ENCODE data around the gene VIL1. TPM values are rescaled to one million over a fixed set of nuclear protein-coding genes. Genes with fewer than 3 reads are reported as not detected.

VIL1 gene
- under 0.01 TPM in 1 of 2 replicates, not detected in the other for total RNA-seq

GRCh38 chr2:218418717-218419458 lies at the start of gene VIL1:
Gene VIL1, plus strand, starts transcription at chr2:218419123. Its CDS starts 4,656 bp downstream, at chr2:218423779.

GRCh38 chr2:218381916-218382366 lies 37.0 kb upstream of the VIL1 start, which contains the start of gene SLC11A1:
Gene SLC11A1, plus strand, starts transcription at chr2:218382273. Its CDS starts 96 bp downstream, at chr2:218382369.

GRCh38 chr2:218399391-218400166 lies 19.3 kb upstream of the VIL1 start, which contains the start of gene CTDSP1:
Gene CTDSP1, plus strand, starts transcription at chr2:218399868. Its CDS starts 223 bp downstream, at chr2:218400091.

Other genes with a start within 250 kb of the VIL1 start
- gene ARPC2, start 201.9 kb upstream of the VIL1 start, total RNA-seq = 526 and 586 TPM in 2 replicates
- gene GPBAR1, start 158.1 kb upstream of the VIL1 start, total RNA-seq = under 0.01 and 0.07 TPM in 2 replicates
- 197 and 268 TPM in 2 replicates for gene AAMP, start 149.0 kb upstream of the VIL1 start, total RNA-seq
- 12.0 and 15.4 TPM in 2 replicates for gene PNKD, start 148.6 kb upstream of the VIL1 start, total RNA-seq
- 430 and 443 TPM in 2 replicates for gene TMBIM1, start 126.6 kb upstream of the VIL1 start, total RNA-seq
- gene CATIP, start 62.3 kb upstream of the VIL1 start, total RNA-seq = not detected in 2 replicates
- gene SLC11A1, start 36.9 kb upstream of the VIL1 start, total RNA-seq = 0.34 and 0.64 TPM in 2 replicates
- gene CTDSP1, start 19.3 kb upstream of the VIL1 start, total RNA-seq = 27.7 and 43.6 TPM in 2 replicates
- 14.0 and 16.2 TPM in 2 replicates for gene USP37, start 149.2 kb downstream of the VIL1 start, total RNA-seq
- 47.2 and 57.8 TPM in 2 replicates for gene CNOT9, start 149.7 kb downstream of the VIL1 start, total RNA-seq
- gene PLCD4, start 188.8 kb downstream of the VIL1 start, total RNA-seq = 0.71 and 1.0 TPM in 2 replicates
- gene ZNF142, start 240.5 kb downstream of the VIL1 start, total RNA-seq = 6.5 and 19.0 TPM in 2 replicates
- 45.9 and 60.5 TPM in 2 replicates for gene BCS1L, start 240.6 kb downstream of the VIL1 start, total RNA-seq